ENCODE results near the gene SPINT1.

The SPINT1 gene

GRCh38 chr15:40889112-40889511 is 45.3 kb downstream of the SPINT1 start:
- TF ChIP-seq CTCF (conservative IDR thresholded peaks at IDR 0.05), result no peak
- no peak overlapping the region for H3K27ac ChIP-seq

GRCh38 chr15:40891138-40891537 is 47.3 kb downstream of the SPINT1 start:
- no peak for TF ChIP-seq CTCF (conservative IDR thresholded peaks at IDR 0.05)
- peak overlapping the region; percentile 25 for H3K27ac ChIP-seq

- H3K27ac ChIP-seq, result peak overlapping the region; percentile 25
- TF ChIP-seq CTCF (conservative IDR thresholded peaks at IDR 0.05), result peak; percentile 87
Observed at GRCh38 chr15:40891810-40892446, 48.1 kb downstream of the SPINT1 start.

- H3K27ac ChIP-seq, result no peak overlapping the region
- no peak for TF ChIP-seq CTCF (conservative IDR thresholded peaks at IDR 0.05)
Observed at GRCh38 chr15:40892447-40893012, 48.7 kb downstream of the SPINT1 start.

GRCh38 chr15:40893019-40893670 is 49.3 kb downstream of the SPINT1 start:
- peak overlapping the region; percentile 85; the same call in 1 of the 2 replicates for H3K27ac ChIP-seq
- no peak for TF ChIP-seq CTCF (conservative IDR thresholded peaks at IDR 0.05)

GRCh38 chr15:40893733-40894680 is 50.2 kb downstream of the SPINT1 start, which contains the start of gene VPS18:
TSS of gene VPS18 (plus strand) at chr15:40894450. CDS start at chr15:40894769, 319 bp downstream.
- H3K27ac ChIP-seq, result peak within 1 kb of the TSS; percentile 85
- TF ChIP-seq CTCF (conservative IDR thresholded peaks at IDR 0.05), result peak; percentile 88

Data from VCaP (cell line).